HCT116 (cell line): Measurements from ENCODE around the gene PROM2. TPM values are rescaled to one million over a fixed set of nuclear protein-coding genes. Genes with fewer than 3 reads are reported as not detected.

ENCODE experiments used
- ATAC-seq: fragments of 200-7000 bp; cut with Tn5 transposase; 2 replicates; pipeline ENCODE4 v1.9.1; 2020; ENCODE audit warnings: mild to moderate bottlenecking, moderate library complexity
- BruUV-seq: library from RNA; stranded (reverse); fragments of 400-500 nt; replicated peaks from 2 replicates; lab custom pipeline; 2021; lab: Mats Ljungman, UMichigan
- CTCF ChIA-PET: fragments of 300-600 bp; sonication (Branson Sonifier 250); formaldehyde crosslinking; loops from one replicate; lab custom pipeline; 2021; ENCODE audit warnings: antibody characterized with exemption; lab: Charles Lee
- POLR2A ChIA-PET: fragments of 300-600, 350-600 bp; sonication (Branson Sonifier 250); formaldehyde crosslinking; loops from one replicate; lab custom pipeline; 2021; ENCODE audit warnings: antibody characterized with exemption; lab: Charles Lee
- RAD21 ChIA-PET, 2 experiments: fragments of 300-600 bp; sonication (Branson Sonifier 250); formaldehyde crosslinking; loops; one replicate each; lab custom pipeline; 2023; ENCODE audit warnings: low total read pairs in 2 of 2; ENCODE audit not compliant: uncharacterized antibody in 2 of 2, unreplicated experiment in 2 of 2, low non-redundant PET in 1 of 2; lab: Charles Lee
- DNase-seq: peaks from one replicate; pipeline ENCODE4 v3.0.0-alpha.2; 2010; ENCODE audit warnings: low read depth, low spot score
- H2AFZ ChIP-seq: fragments of 200-600 bp; shearing (Covaris generic), sonication (generic); 2 replicates; pipeline ENCODE4 v1.6.1; 2017; ENCODE audit warnings: low read depth, mixed run types, mixed read lengths, antibody characterized with exemption, low read length; ENCODE audit not compliant: poor library complexity, severe bottlenecking
- H3K27ac ChIP-seq: 2 replicates; pipeline ENCODE4 v1.5.1; 2012; ENCODE audit warnings: low read depth, low read length
- H3K27me3 ChIP-seq: fragments of 200-600 bp; sonication (generic); 2 replicates; pipeline ENCODE4 v1.6.1; 2016; ENCODE audit warnings: mixed run types, low read length, mixed read lengths; ENCODE audit not compliant: insufficient read depth
- H3K36me3 ChIP-seq, 2 experiments: fragments of 200-500 bp in 1 of 2; fragments of 200-600 bp in 1 of 2; sonication (Bioruptor generic) in 1 of 2; sonication (generic) in 1 of 2; 2 replicates each; pipeline versions ENCODE4 v1.5.1 to v1.6.1; 2014 to 2016; ENCODE audit warnings: low read length in 2 of 2, inconsistent platforms in 1 of 2, mixed read lengths in 1 of 2, mixed run types in 1 of 2; ENCODE audit not compliant: insufficient read depth in 2 of 2, control insufficient read depth in 1 of 2
- H3K4me1 ChIP-seq, 2 experiments: fragments of 200-600 bp in 1 of 2; sonication (generic) in 1 of 2; 2 replicates each; pipeline versions ENCODE4 v1.5.1 to v1.6.1; 2012 to 2017; ENCODE audit warnings: low read length in 2 of 2, inconsistent platforms in 1 of 2, mild to moderate bottlenecking in 1 of 2, mixed read lengths in 1 of 2, mixed run types in 1 of 2, moderate library complexity in 1 of 2; ENCODE audit not compliant: insufficient read depth in 2 of 2, control insufficient read depth in 1 of 2
- H3K4me2 ChIP-seq: fragments of 200-600 bp; sonication (generic); 2 replicates; pipeline ENCODE4 v1.6.1; 2017; ENCODE audit warnings: mixed run types, low read length, mixed read lengths
- H3K4me3 ChIP-seq, 2 experiments: fragments of 200-600 bp in 1 of 2; sonication (generic) in 1 of 2; replicated peaks in 1 of 2; 2 replicates each; pipeline ENCODE4 v1.5.1; 2011 to 2016; ENCODE audit warnings: low read length in 2 of 2, control low read depth in 1 of 2, low read depth in 1 of 2, mild to moderate bottlenecking in 1 of 2, mixed read lengths in 1 of 2, mixed run types in 1 of 2
- H3K79me2 ChIP-seq: fragments of 200-600 bp; sonication (generic); 2 replicates; pipeline ENCODE4 v1.6.1; 2017; ENCODE audit warnings: mild to moderate bottlenecking, mixed run types, low read length, moderate library complexity, mixed read lengths; ENCODE audit not compliant: insufficient read depth
- H3K9ac ChIP-seq: fragments of 200-600 bp; sonication (generic); 2 replicates; pipeline ENCODE4 v1.6.1; 2016; ENCODE audit warnings: low read length, mixed read lengths
- H3K9me2 ChIP-seq: fragments of 200-600 bp; sonication (generic), shearing (Covaris generic); 2 replicates; pipeline ENCODE4 v1.6.1; 2017; ENCODE audit warnings: mixed run types, mild to moderate bottlenecking, moderate library complexity; ENCODE audit not compliant: insufficient read depth
- H3K9me3 ChIP-seq, 2 experiments: fragments of 200-500 bp in 1 of 2; fragments of 200-600 bp in 1 of 2; sonication (Bioruptor generic) in 1 of 2; sonication (generic) in 1 of 2; 2 replicates each; pipeline ENCODE4 v1.6.1; 2014 to 2017; ENCODE audit warnings: low read length in 2 of 2, mixed read lengths in 2 of 2, inconsistent platforms in 1 of 2, low read depth in 1 of 2, mild to moderate bottlenecking in 1 of 2, mixed run types in 1 of 2, moderate library complexity in 1 of 2; ENCODE audit not compliant: control insufficient read depth in 1 of 2, insufficient read depth in 1 of 2
- H4K20me1 ChIP-seq: fragments of 200-600 bp; sonication (generic), shearing (Covaris generic); 2 replicates; pipeline ENCODE4 v1.6.1; 2017; ENCODE audit warnings: mixed run types, mild to moderate bottlenecking, moderate library complexity; ENCODE audit not compliant: insufficient read depth
- CEBPB ChIP-seq: IDR thresholded peaks from 2 replicates; pipeline ENCODE4 v1.6.1; 2012; ENCODE audit warnings: low read depth
- EGR1 ChIP-seq: IDR thresholded peaks from 2 replicates; pipeline ENCODE4 v1.6.1; 2012; ENCODE audit warnings: low read depth
- EZH2 ChIP-seq: fragments of 200-600 bp; sonication (generic); IDR thresholded peaks from 2 replicates; pipeline ENCODE4 v1.6.1; 2017; ENCODE audit warnings: antibody characterized with exemption, mixed run types
- EZH2phosphoT487 ChIP-seq: fragments of 200-600 bp; IDR thresholded peaks from 2 replicates; pipeline ENCODE4 v1.6.1; 2018; ENCODE audit warnings: antibody characterized with exemption, borderline replicate concordance
- FOSL1 ChIP-seq: IDR thresholded peaks from 2 replicates; pipeline ENCODE4 v1.6.1; 2012; ENCODE audit warnings: low read depth
- JUND ChIP-seq: IDR thresholded peaks from 2 replicates; pipeline ENCODE4 v1.6.1; 2012
- POLR2AphosphoS5 ChIP-seq: IDR thresholded peaks from 2 replicates; pipeline ENCODE4 v1.6.1; 2011; ENCODE audit warnings: mild to moderate bottlenecking, low read depth, low read length, moderate library complexity
- RAD21 ChIP-seq: IDR thresholded peaks from 2 replicates; pipeline ENCODE4 v1.6.1; 2012; ENCODE audit warnings: low read depth, mild to moderate bottlenecking
- SP1 ChIP-seq: IDR thresholded peaks from 2 replicates; pipeline ENCODE4 v1.6.1; 2012; ENCODE audit warnings: low read depth
- TCF7L2 ChIP-seq: IDR thresholded peaks from 2 replicates; pipeline ENCODE4 v1.7.0; 2011; ENCODE audit warnings: borderline replicate concordance, inconsistent platforms; ENCODE audit not compliant: insufficient read depth, insufficient read length; ENCODE audit errors: extremely low read depth
- YY1 ChIP-seq: IDR thresholded peaks from 2 replicates; pipeline ENCODE4 v1.6.1; 2011; ENCODE audit warnings: low read length, low read depth, moderate library complexity, mild to moderate bottlenecking; ENCODE audit not compliant: insufficient replicate concordance; ENCODE audit errors: extremely low read depth
- ZNF274 ChIP-seq: fragments of 200-500 bp; sonication (Bioruptor generic); IDR thresholded peaks from 2 replicates; pipeline ENCODE4 v1.6.1; 2014; ENCODE audit warnings: mild to moderate bottlenecking, low read depth, low read length, inconsistent platforms
- intact Hi-C: fragments of 100-400 bp; cut with micrococcal nuclease; formaldehyde crosslinking; loops from 2 replicates; pipeline ENCODE4 v1.10.0; 2022
- total RNA-seq: library from RNA; stranded (reverse); gene quantifications from one replicate; pipeline ENCODE4 v1.2.1, GENCODE V29; 2021; ENCODE audit not compliant: unreplicated experiment
- TF ChIP-seq, protein P1 (sequence below): IDR thresholded peaks from 2 replicates; pipeline ENCODE4 v1.6.1; 2012
- TF ChIP-seq, protein P2 (sequence below): IDR thresholded peaks from 2 replicates; pipeline ENCODE4 v1.6.1; 2012; ENCODE audit warnings: low read depth
- TF ChIP-seq, protein P3 (sequence below), 3 experiments: fragments of 200-600 bp in 1 of 3; sonication (generic) in 1 of 3; IDR thresholded peaks in 2 of 3; conservative IDR thresholded peaks in 1 of 3; 2 replicates each; pipeline ENCODE4 v1.5.1; 2012 to 2017; ENCODE audit warnings: low read depth in 2 of 3, low read length in 2 of 3, antibody characterized with exemption in 1 of 3, borderline replicate concordance in 1 of 3, control low read depth in 1 of 3, mild to moderate bottlenecking in 1 of 3, mixed read lengths in 1 of 3, mixed run types in 1 of 3, moderate library complexity in 1 of 3; ENCODE audit not compliant: insufficient read depth in 1 of 3

The PROM2 gene
- total RNA-seq, 1 experiment from 2014 or later: 11.9 TPM

DNA sequence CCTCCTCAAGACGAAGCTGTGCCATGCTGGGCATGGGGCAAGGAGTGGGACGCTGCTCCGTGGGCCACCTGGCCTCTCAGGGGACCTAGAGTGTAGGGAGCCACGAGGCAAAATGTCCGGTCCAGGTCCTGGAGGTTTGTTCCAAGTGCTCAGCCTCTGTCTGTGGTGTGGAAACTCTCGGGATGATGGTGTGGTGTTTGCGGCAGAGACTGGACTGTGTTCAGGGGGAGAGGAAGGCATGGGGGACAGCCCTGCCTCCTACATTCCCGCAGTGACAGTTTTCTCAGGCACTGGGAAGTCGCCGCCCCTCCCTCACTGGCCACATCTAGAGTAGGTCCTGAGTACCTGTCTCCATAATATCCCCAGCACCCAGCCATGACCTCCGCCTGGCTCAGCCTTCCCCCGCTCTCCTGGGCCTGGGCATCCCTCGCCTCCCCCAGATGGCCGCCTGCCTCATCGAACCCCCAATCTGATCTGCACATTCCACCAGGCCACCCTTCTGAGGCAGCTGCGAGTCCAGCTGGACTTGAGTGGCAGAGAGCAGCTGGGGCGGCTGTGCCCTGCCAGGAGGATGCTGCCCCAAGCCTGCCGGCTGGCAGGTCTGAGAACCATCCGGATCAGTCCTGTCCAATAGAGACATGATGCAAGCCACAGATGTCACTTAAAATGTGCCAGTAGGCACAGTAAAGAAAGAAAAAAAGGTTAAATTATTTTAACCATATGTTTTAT lies 29.1 kb downstream of the PROM2 start:
- RAD21 ChIA-PET: no interaction called here
- Histone ChIP-seq H3K27me3 (no peaks in the 10 kb centered on the region), H4K20me1 (no peaks in the 10 kb centered on the region), H3K27ac (no peak overlapping the region), H3K9me3 (no peaks in the 10 kb centered on the region), H3K79me2 (no peaks in the 10 kb centered on the region), H3K4me2 (no peak overlapping the region), H3K9ac (no peak overlapping the region), H3K4me1 (peaks cover 0 to 8% of the 10 kb centered on the region in 2 experiments; a peak in 1 of 4 replicates), H2AFZ (no peak overlapping the region), H3K36me3 (no peaks in the 10 kb centered on the region), H3K4me3 (no peak overlapping the region), H3K9me2 (no peaks in the 10 kb centered on the region)
- DNase-seq: no peak
- intact Hi-C loops: no loop called here
- POLR2A ChIA-PET: no interaction called here
- no peak for TF ChIP-seq TCF7L2
- no peak for TF ChIP-seq RAD21
- TF ChIP-seq POLR2AphosphoS5: no peak
- TF ChIP-seq FOSL1: no peak
- TF ChIP-seq, protein P1, sequence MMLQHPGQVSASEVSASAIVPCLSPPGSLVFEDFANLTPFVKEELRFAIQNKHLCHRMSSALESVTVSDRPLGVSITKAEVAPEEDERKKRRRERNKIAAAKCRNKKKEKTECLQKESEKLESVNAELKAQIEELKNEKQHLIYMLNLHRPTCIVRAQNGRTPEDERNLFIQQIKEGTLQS: no peak
- TF ChIP-seq, protein P2, sequence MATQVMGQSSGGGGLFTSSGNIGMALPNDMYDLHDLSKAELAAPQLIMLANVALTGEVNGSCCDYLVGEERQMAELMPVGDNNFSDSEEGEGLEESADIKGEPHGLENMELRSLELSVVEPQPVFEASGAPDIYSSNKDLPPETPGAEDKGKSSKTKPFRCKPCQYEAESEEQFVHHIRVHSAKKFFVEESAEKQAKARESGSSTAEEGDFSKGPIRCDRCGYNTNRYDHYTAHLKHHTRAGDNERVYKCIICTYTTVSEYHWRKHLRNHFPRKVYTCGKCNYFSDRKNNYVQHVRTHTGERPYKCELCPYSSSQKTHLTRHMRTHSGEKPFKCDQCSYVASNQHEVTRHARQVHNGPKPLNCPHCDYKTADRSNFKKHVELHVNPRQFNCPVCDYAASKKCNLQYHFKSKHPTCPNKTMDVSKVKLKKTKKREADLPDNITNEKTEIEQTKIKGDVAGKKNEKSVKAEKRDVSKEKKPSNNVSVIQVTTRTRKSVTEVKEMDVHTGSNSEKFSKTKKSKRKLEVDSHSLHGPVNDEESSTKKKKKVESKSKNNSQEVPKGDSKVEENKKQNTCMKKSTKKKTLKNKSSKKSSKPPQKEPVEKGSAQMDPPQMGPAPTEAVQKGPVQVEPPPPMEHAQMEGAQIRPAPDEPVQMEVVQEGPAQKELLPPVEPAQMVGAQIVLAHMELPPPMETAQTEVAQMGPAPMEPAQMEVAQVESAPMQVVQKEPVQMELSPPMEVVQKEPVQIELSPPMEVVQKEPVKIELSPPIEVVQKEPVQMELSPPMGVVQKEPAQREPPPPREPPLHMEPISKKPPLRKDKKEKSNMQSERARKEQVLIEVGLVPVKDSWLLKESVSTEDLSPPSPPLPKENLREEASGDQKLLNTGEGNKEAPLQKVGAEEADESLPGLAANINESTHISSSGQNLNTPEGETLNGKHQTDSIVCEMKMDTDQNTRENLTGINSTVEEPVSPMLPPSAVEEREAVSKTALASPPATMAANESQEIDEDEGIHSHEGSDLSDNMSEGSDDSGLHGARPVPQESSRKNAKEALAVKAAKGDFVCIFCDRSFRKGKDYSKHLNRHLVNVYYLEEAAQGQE: no peak
- no peak for TF ChIP-seq CEBPB
- no peak for TF ChIP-seq JUND
- TF ChIP-seq, protein P3, sequence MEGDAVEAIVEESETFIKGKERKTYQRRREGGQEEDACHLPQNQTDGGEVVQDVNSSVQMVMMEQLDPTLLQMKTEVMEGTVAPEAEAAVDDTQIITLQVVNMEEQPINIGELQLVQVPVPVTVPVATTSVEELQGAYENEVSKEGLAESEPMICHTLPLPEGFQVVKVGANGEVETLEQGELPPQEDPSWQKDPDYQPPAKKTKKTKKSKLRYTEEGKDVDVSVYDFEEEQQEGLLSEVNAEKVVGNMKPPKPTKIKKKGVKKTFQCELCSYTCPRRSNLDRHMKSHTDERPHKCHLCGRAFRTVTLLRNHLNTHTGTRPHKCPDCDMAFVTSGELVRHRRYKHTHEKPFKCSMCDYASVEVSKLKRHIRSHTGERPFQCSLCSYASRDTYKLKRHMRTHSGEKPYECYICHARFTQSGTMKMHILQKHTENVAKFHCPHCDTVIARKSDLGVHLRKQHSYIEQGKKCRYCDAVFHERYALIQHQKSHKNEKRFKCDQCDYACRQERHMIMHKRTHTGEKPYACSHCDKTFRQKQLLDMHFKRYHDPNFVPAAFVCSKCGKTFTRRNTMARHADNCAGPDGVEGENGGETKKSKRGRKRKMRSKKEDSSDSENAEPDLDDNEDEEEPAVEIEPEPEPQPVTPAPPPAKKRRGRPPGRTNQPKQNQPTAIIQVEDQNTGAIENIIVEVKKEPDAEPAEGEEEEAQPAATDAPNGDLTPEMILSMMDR (IDR thresholded peaks at IDR 0.05 in 2 of 3, conservative IDR thresholded peaks at IDR 0.05 in 1 of 3; ENCODE audit: borderline replicate concordance in 1 of 3, insufficient read depth in 1 of 3, low read depth in 2 of 3, low read length in 2 of 3): no peak
- no peak for TF ChIP-seq EZH2
- no peak for TF ChIP-seq EGR1
- no peak for TF ChIP-seq ZNF274
- no peak for TF ChIP-seq EZH2phosphoT487
- TF ChIP-seq SP1: no peak
- no peak for TF ChIP-seq YY1
- TF ChIP-seq, all 23 proteins: peak for 0
- ATAC-seq: no peak
- CTCF ChIA-PET: no interaction called here
- BruUV-seq: no TSS peak
